ENCODE results near the gene TNFSF9. TPM values are rescaled to one million over a fixed set of nuclear protein-coding genes. Genes with fewer than 3 reads are reported as not detected.
A peak's percentile ranks its signal among the peaks of the same experiment; 100 is the strongest.

Gene TNFSF9
- total RNA-seq, 2 donors from 2014 or later: 2.6 TPM; not detected in 1

DNA sequence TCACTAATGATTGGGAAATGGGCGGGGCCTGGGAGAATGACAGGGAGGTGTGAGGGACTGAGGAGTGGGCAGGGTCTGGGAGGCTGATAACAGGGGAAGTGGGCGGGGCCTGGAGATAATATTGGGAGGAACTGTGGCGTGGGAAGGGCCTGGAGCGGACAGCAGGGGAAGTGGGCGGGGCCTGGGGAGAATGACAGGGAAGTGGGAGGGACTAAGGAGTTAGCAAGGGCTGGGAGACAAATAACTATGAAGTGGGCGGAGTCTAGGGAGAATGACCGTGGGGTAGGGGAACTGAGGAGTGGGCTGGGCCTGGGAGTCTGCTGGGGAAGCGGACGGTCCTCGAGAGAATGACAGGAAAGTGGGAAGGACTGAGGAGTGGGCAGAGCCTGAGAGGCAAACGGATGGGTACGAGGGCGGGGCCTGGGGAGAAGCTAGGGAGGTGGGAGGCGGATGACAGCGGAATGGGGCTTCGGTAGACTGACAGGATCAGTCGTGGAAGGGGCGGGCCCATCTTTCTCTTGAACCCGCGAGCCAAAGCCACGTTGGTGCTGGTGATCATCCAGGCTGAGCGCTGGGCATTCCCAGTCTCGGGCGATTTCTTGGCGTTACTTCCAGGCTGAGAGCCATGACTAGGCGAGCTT is 14.7 kb upstream of the TNFSF9 start:
- intact Hi-C loops (cut with DNase I): loop anchor here (10.0 kb wide), 1 partner anchor 229 kb away; no protein-coding TSS in a partner anchor
- DNase-seq (peak; percentile 99 to 100 (median 99)), ATAC-seq (peak; percentile 92)
- Histone ChIP-seq H3K27ac (peak overlapping the region; percentile 73 to 86 (median 83)), H3K36me3 (replicated peaks in 1 of 2; ENCODE audit: insufficient read depth in 1 of 2, low read depth in 2 of 2) (no peaks in the 10 kb centered on the region), H3K4me1 (peaks cover 8% of the 10 kb centered on the region), H3K4me3 (peak overlapping the region; percentile 29 to 46), H3K9me3 (no peaks in the 10 kb centered on the region), H3K27me3 (no peaks in the 10 kb centered on the region)
- TF ChIP-seq, protein P1, sequence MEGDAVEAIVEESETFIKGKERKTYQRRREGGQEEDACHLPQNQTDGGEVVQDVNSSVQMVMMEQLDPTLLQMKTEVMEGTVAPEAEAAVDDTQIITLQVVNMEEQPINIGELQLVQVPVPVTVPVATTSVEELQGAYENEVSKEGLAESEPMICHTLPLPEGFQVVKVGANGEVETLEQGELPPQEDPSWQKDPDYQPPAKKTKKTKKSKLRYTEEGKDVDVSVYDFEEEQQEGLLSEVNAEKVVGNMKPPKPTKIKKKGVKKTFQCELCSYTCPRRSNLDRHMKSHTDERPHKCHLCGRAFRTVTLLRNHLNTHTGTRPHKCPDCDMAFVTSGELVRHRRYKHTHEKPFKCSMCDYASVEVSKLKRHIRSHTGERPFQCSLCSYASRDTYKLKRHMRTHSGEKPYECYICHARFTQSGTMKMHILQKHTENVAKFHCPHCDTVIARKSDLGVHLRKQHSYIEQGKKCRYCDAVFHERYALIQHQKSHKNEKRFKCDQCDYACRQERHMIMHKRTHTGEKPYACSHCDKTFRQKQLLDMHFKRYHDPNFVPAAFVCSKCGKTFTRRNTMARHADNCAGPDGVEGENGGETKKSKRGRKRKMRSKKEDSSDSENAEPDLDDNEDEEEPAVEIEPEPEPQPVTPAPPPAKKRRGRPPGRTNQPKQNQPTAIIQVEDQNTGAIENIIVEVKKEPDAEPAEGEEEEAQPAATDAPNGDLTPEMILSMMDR (IDR thresholded peaks at IDR 0.05): no peak
- peak in 1 of 3 donors; percentile 53 for TF ChIP-seq POLR2A (IDR thresholded peaks at IDR 0.05)
- WGBS, 2 donors: 1% methylated on average over 19 to 25 of the region's 26 CpGs

DNA sequence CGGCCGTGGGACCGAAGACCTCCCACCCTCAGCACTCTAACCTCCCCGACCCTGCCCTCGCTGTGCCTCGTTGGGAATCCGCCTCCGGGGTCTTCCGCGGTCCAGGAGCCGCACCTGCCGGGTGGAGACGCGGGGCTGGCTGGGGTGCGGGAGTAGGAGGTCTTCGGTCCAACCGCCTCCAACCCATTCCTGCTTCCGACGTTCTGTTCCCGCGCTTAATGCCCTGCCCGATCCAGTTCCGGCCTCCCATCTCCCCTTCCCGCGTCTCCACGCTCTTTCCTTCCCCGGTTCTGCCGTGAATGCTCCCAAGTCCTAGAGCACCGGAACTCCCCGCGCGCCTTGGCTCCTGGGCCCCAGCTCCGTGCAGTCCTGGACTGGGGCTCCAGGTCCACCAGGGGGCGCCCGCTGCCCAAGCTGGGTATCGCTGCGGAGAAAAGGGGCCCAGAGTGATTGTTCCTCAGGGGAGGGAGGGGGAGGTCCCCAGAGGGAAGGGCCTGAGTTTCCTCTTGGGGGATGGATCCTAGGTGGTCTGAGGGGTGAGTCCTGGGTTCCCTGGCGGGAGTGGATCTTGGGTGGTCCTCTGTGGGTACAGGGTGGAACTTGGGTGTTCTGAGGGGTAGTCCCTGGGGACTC is 14.1 kb upstream of the TNFSF9 start:
- intact Hi-C loops (cut with DNase I): loop anchor here (10.0 kb wide), 1 partner anchor 228 kb away; no protein-coding TSS in a partner anchor
- 0 to 1% methylated on average over 29 to 38 of the region's 38 CpGs for WGBS, 2 donors
- peak; percentile 89 to 93 (median 92) for DNase-seq
- no peaks in the 10 kb centered on the region for H3K27me3 ChIP-seq
- H3K9me3 ChIP-seq: no peaks in the 10 kb centered on the region
- peak overlapping the region; percentile 29 to 46 for H3K4me3 ChIP-seq
- TF ChIP-seq, protein P1 (IDR thresholded peaks at IDR 0.05): peak; percentile 86 to 99 (median 95)
- peak in 2 of 3 donors; percentile 11 to 46 for TF ChIP-seq POLR2A (IDR thresholded peaks at IDR 0.05)
- peaks cover 8% of the 10 kb centered on the region for H3K4me1 ChIP-seq
- peak; percentile 77 for ATAC-seq
- H3K27ac ChIP-seq: peak overlapping the region; percentile 73 to 86 (median 83)
- no peaks in the 10 kb centered on the region for H3K36me3 ChIP-seq (replicated peaks in 1 of 2; ENCODE audit: insufficient read depth in 1 of 2, low read depth in 2 of 2)

DNA sequence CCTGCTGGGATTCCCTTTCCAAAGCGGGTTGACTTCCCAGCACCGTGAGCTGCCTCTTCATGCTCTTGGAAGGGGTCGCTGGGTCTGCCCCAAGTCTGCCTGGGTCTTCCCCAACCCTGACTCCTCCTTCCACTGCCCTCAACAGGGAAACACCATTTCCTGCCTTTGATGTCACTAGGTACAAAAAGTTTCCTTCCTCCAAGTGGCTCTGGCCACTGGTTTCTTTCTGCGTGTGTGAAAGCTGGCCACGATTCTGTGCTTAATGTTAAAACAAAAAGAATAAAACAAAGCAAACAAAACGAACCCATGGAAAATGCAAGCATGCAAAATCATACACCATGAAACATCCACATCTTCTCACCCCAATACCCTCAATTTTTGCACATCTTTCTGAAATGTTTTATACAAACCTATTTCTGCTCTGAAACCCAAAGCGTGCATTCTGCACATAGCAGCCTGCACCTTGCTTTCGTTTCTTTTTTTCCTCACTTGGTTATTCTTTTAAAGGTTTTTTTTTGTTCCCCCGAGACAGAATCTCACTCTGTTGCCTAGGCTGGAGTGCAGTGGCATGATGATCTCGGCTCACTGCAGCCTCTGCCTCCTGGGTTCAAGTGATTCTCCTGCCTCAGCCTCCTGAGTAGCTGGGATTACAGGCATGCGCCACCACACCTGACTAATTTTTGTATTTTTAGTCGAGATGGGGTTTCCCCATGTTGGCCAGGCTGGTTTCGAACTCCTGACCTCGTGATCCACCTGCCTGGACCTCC is 12.5 kb upstream of the TNFSF9 start:
- Histone ChIP-seq H3K27me3 (no peaks in the 10 kb centered on the region), H3K9me3 (no peaks in the 10 kb centered on the region), H3K4me3 (no peak overlapping the region), H3K36me3 (replicated peaks in 1 of 2; ENCODE audit: insufficient read depth in 1 of 2, low read depth in 2 of 2) (no peaks in the 10 kb centered on the region), H3K27ac (no peak overlapping the region), H3K4me1 (peaks cover 8% of the 10 kb centered on the region)
- TF ChIP-seq, protein P1 (IDR thresholded peaks at IDR 0.05): no peak
- no peak for TF ChIP-seq POLR2A (IDR thresholded peaks at IDR 0.05)
- intact Hi-C loops (cut with DNase I): loop anchor here (10.0 kb wide), 1 partner anchor 226 kb away; no protein-coding TSS in a partner anchor
- no peak for DNase-seq
- 41 to 60% methylated on average over 11 to 14 of the region's 14 CpGs for WGBS, 2 donors
- ATAC-seq: no peak

DNA sequence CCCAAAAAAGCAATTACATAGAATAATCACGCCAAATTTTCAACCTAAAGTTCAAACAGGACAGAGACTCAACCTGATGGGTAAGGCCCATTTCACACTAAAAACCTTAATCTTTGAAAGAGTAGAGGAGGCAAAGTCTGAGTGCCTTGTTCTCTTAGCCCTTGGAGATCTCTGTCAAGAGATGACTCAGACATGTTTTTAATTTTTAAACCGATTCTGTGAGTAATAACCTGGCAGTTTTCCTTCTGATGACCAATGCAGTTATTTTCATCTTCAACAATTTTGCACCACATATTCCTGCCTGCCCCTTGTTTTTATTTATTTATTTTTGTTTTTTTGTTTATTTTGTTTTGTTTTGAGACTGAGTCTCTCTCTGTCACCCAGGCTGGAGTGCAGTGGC is 11.5 kb upstream of the TNFSF9 start:
- no peaks in the 10 kb centered on the region for H3K27me3 ChIP-seq
- WGBS, 2 donors: 28 to 45% methylated on average over 2 of the region's 2 CpGs
- TF ChIP-seq POLR2A (IDR thresholded peaks at IDR 0.05): no peak
- TF ChIP-seq, protein P1 (IDR thresholded peaks at IDR 0.05): no peak
- intact Hi-C loops (cut with DNase I): loop anchor here (10.0 kb wide), 1 partner anchor 226 kb away; no protein-coding TSS in a partner anchor
- DNase-seq (no peak), ATAC-seq (no peak)
- H3K9me3 ChIP-seq: no peaks in the 10 kb centered on the region
- no peak overlapping the region for H3K4me3 ChIP-seq
- no peaks in the 10 kb centered on the region for H3K36me3 ChIP-seq (replicated peaks in 1 of 2; ENCODE audit: insufficient read depth in 1 of 2, low read depth in 2 of 2)
- H3K4me1 ChIP-seq: peaks cover 8% of the 10 kb centered on the region
- H3K27ac ChIP-seq: no peak overlapping the region

All from body of pancreas (tissue), 4 donors.